SK-N-SH (cell line): ENCODE measurements around the gene NCAPD3. TPM values are rescaled to one million over a fixed set of nuclear protein-coding genes. Genes with fewer than 3 reads are reported as not detected.

Experiments
- CTCF ChIA-PET: fragments of 300-600, 350-600 bp; formaldehyde crosslinking; extraction: SDS; loops from one replicate; lab custom pipeline; 2021; lab: Yijun Ruan, JAX
- POLR2A ChIA-PET: fragments of 350-600 bp; sonication (Branson Sonifier 250); formaldehyde crosslinking; extraction: SDS; loops from one replicate; lab custom pipeline; 2020; ENCODE audit warnings: antibody characterized with exemption, inconsistent platforms; lab: Yijun Ruan, JAX
- DNase-seq: peaks from one replicate; pipeline ENCODE4 v3.0.0; 2012
- H2AFZ ChIP-seq: fragments of 200-600 bp; sonication (generic); 2 replicates; pipeline ENCODE4 v1.8.1; 2016; ENCODE audit warnings: antibody characterized with exemption, mild to moderate bottlenecking, low read depth
- H3F3A ChIP-seq: fragments of 200-600 bp; sonication (generic); replicated peaks from 2 replicates; pipeline ENCODE3; 2016; ENCODE audit warnings: antibody characterized with exemption, mild to moderate bottlenecking; ENCODE audit not compliant: insufficient read depth
- H3K27ac ChIP-seq, 2 experiments: fragments of 200-500 bp in 1 of 2; fragments of 200-600 bp in 1 of 2; sonication (Bioruptor generic) in 1 of 2; sonication (generic), shearing (Covaris generic) in 1 of 2; 2 replicates each; pipeline versions ENCODE4 v1.5.1 to v1.6.1; 2014 to 2016; ENCODE audit warnings: low read depth in 2 of 2, inconsistent platforms in 1 of 2, low read length in 1 of 2, mild to moderate bottlenecking in 1 of 2, mixed read lengths in 1 of 2
- H3K27me3 ChIP-seq: fragments of 200-600 bp; sonication (generic), shearing (Covaris generic); 2 replicates; pipeline ENCODE4 v1.6.1; 2016; ENCODE audit warnings: mixed run types; ENCODE audit not compliant: insufficient read depth
- H3K36me3 ChIP-seq, 2 experiments: fragments of 200-500 bp in 1 of 2; fragments of 200-600 bp in 1 of 2; sonication (Bioruptor generic) in 1 of 2; sonication (generic) in 1 of 2; replicated peaks in 1 of 2; 2 replicates each; pipeline versions ENCODE3 to v1.5.1; 2014 to 2016; ENCODE audit warnings: low read length in 1 of 2, mild to moderate bottlenecking in 1 of 2; ENCODE audit not compliant: insufficient read depth in 2 of 2, control insufficient read depth in 1 of 2
- H3K4me1 ChIP-seq, 2 experiments: fragments of 200-500 bp in 1 of 2; fragments of 200-600 bp in 1 of 2; sonication (Bioruptor generic) in 1 of 2; sonication (generic), shearing (Covaris generic) in 1 of 2; 2 replicates each; pipeline versions ENCODE4 v1.5.1 to v1.6.1; 2014 to 2016; ENCODE audit warnings: low read depth in 1 of 2, low read length in 1 of 2, mixed run types in 1 of 2; ENCODE audit not compliant: insufficient read depth in 2 of 2, control insufficient read depth in 1 of 2
- H3K4me2 ChIP-seq: fragments of 200-600 bp; sonication (generic), shearing (Covaris generic); 2 replicates; pipeline ENCODE4 v1.6.1; 2017; ENCODE audit warnings: mixed run types
- H3K4me3 ChIP-seq, 2 experiments: fragments of 200-500 bp in 1 of 2; fragments of 200-600 bp in 1 of 2; sonication (Bioruptor generic) in 1 of 2; sonication (generic), shearing (Covaris generic) in 1 of 2; 2 replicates each; pipeline versions ENCODE4 v1.5.1 to v1.8.1; 2014 to 2016; ENCODE audit warnings: low read depth in 2 of 2, inconsistent platforms in 1 of 2, low read length in 1 of 2, mild to moderate bottlenecking in 1 of 2, mixed read lengths in 1 of 2, moderate library complexity in 1 of 2
- H3K79me2 ChIP-seq: fragments of 200-600 bp; sonication (generic); 2 replicates; pipeline ENCODE4 v1.8.1; 2017; ENCODE audit warnings: mild to moderate bottlenecking; ENCODE audit not compliant: insufficient read depth
- H3K9ac ChIP-seq: fragments of 200-600 bp; sonication (generic); 2 replicates; pipeline ENCODE4 v1.6.1; 2017; ENCODE audit warnings: mixed run types
- H3K9me2 ChIP-seq: fragments of 200-600 bp; sonication (generic); 2 replicates; pipeline ENCODE4 v1.6.1; 2017; ENCODE audit warnings: mixed run types
- H3K9me3 ChIP-seq: fragments of 200-600 bp; sonication (generic); 2 replicates; pipeline ENCODE4 v1.6.1; 2017; ENCODE audit warnings: mixed run types, mild to moderate bottlenecking, moderate library complexity
- H4K20me1 ChIP-seq: fragments of 200-600 bp; sonication (generic); 2 replicates; pipeline ENCODE4 v1.6.1; 2017; ENCODE audit warnings: mild to moderate bottlenecking, mixed run types; ENCODE audit not compliant: insufficient read depth
- CHD2 ChIP-seq: fragments of 150-350 bp; IDR thresholded peaks from 2 replicates; pipeline ENCODE4 v1.6.1; 2018; ENCODE audit warnings: low read length; ENCODE audit not compliant: partially characterized antibody
- ELF1 ChIP-seq: IDR thresholded peaks from 2 replicates; pipeline ENCODE4 v1.4.0; 2012
- EZH2phosphoT487 ChIP-seq: fragments of 200-600 bp; sonication (generic); IDR thresholded peaks from 2 replicates; pipeline ENCODE4 v1.6.1; 2017; ENCODE audit warnings: low read depth, mixed run types, mild to moderate bottlenecking, antibody characterized with exemption, moderate library complexity, borderline replicate concordance
- FOXM1 ChIP-seq: IDR thresholded peaks from 2 replicates; pipeline ENCODE4 v1.4.0; 2012; ENCODE audit warnings: low read depth, mild to moderate bottlenecking
- GABPA ChIP-seq: IDR thresholded peaks from 2 replicates; pipeline ENCODE4 v1.4.0; 2012; ENCODE audit warnings: low read depth, mild to moderate bottlenecking
- JUND ChIP-seq: IDR thresholded peaks from 2 replicates; pipeline ENCODE4 v1.4.0; 2012
- MEF2A ChIP-seq: IDR thresholded peaks from 2 replicates; pipeline ENCODE4 v1.4.0; 2012; ENCODE audit warnings: low read depth, borderline replicate concordance
- REST ChIP-seq: IDR thresholded peaks from 2 replicates; pipeline ENCODE4 v1.6.1; 2012; ENCODE audit warnings: mild to moderate bottlenecking, low read depth, low read length, moderate library complexity
- SIN3A ChIP-seq: IDR thresholded peaks from 2 replicates; pipeline ENCODE4 v1.6.1; 2012; ENCODE audit warnings: low read depth, mild to moderate bottlenecking, low read length, moderate library complexity, borderline replicate concordance
- TCF12 ChIP-seq: IDR thresholded peaks from 2 replicates; pipeline ENCODE4 v1.4.0; 2012
- ZBTB33 ChIP-seq: IDR thresholded peaks from 2 replicates; pipeline ENCODE4 v1.4.0; 2012; ENCODE audit warnings: low read depth, borderline replicate concordance
- WGBS: methylation state at CpG from one replicate; pipeline ENCODE4 v1.1.6; 2017; ENCODE audit warnings: low lambda C conversion rate; 5-methylcytosine and 5-hydroxymethylcytosine counted together
- polyA plus RNA-seq, 3 experiments: library from polyadenylated mRNA; depleted of rRNA; stranded (reverse); fragments of >200 nt; gene quantifications; 2 replicates each; pipeline ENCODE4 v1.2.3, GENCODE V29; 2012

Gene NCAPD3
- polyA plus RNA-seq, 1 of the 3 experiments (the other 2 are of a cell fraction), result 19.5 TPM

GRCh38 chr11:134253188-134253993 is 29.6 kb upstream of the NCAPD3 start, which contains the start of the genes ACAD8 and THYN1 (continued):
- TF ChIP-seq FOXM1 (no peak), MEF2A (no peak), JUND (no peak), SIN3A (peak; percentile 31; the same call in 1 of the 2 replicates), EZH2phosphoT487 (no peak), TCF12 (no peak), ELF1 (peak; percentile 64), GABPA (peak; percentile 45; the same call in 1 of the 2 replicates), CHD2 (peak; percentile 86)
- TF ChIP-seq, all 33 proteins: peak for 11

GRCh38 chr11:134252346-134253187 is 28.8 kb upstream of the NCAPD3 start:
- Histone ChIP-seq H3F3A (no peaks in the 10 kb centered on the region), H2AFZ (peak overlapping the region; percentile 87), H3K4me2 (peak overlapping the region; percentile 91), H3K4me1 (peaks cover 4 to 11% of the 10 kb centered on the region in 2 experiments; a peak in 3 of 4 replicates), H3K9ac (peak overlapping the region; percentile 63), H3K4me3 (peak overlapping the region; percentile 85 to 95), H3K9me3 (no peaks in the 10 kb centered on the region), H4K20me1 (no peaks in the 10 kb centered on the region), H3K36me3 (peaks cover 20 to 38% of the 10 kb centered on the region in 2 experiments), H3K27me3 (no peaks in the 10 kb centered on the region), H3K79me2 (peaks cover 35% of the 10 kb centered on the region), H3K27ac (peak overlapping the region; percentile 23 to 83; a peak in 3 of 4 replicates), H3K9me2 (no peaks in the 10 kb centered on the region)
- ChIA-PET CTCF (interaction anchor here (0.8 to 2.7 kb wide), 5 partner anchors 8 to 23 kb away, joined by 3 to 9 read pairs (median 7); partner anchors contain the start of gene GLB1L3), POLR2A (no interaction called here)
- WGBS, result 10% methylated on average over 27 of the region's 27 CpGs
- peak; percentile 60 for DNase-seq
- peak; percentile 65; the same call in 1 of the 2 replicates for TF ChIP-seq REST
- TF ChIP-seq ZBTB33, result no peak
